DOHH2 (cell line): Measurements from ENCODE around the gene TFF3.

Source experiments
- CTCF ChIP-seq: fragments of 200-600 bp; sonication (generic); IDR thresholded peaks from one replicate; pipeline ENCODE4 v1.5.1; 2014; ENCODE audit warnings: antibody characterized with exemption, mild to moderate bottlenecking, low read depth, low read length; ENCODE audit not compliant: poor library complexity, severe bottlenecking
- EZH2phosphoT487 ChIP-seq: fragments of 200-600 bp; sonication (generic); IDR thresholded peaks from 2 replicates; pipeline ENCODE4 v1.6.1; 2017; ENCODE audit warnings: borderline replicate concordance, mild to moderate bottlenecking, antibody characterized with exemption, low read length, moderate library complexity, mixed read lengths

- no peak for TF ChIP-seq CTCF
- no peak for TF ChIP-seq EZH2phosphoT487
These were observed 45.8 kb downstream of the TFF3 start for GRCh38 chr21:42269386-42269785.
